ENCODE data around the gene VPS37B. TPM values are rescaled to one million over a fixed set of nuclear protein-coding genes. Genes with fewer than 3 reads are reported as not detected.
A peak's percentile ranks its signal among the peaks of the same experiment; 100 is the strongest.

Gene VPS37B
- total RNA-seq, 1 experiment from 2014 or later: 24.0 TPM

DNA sequence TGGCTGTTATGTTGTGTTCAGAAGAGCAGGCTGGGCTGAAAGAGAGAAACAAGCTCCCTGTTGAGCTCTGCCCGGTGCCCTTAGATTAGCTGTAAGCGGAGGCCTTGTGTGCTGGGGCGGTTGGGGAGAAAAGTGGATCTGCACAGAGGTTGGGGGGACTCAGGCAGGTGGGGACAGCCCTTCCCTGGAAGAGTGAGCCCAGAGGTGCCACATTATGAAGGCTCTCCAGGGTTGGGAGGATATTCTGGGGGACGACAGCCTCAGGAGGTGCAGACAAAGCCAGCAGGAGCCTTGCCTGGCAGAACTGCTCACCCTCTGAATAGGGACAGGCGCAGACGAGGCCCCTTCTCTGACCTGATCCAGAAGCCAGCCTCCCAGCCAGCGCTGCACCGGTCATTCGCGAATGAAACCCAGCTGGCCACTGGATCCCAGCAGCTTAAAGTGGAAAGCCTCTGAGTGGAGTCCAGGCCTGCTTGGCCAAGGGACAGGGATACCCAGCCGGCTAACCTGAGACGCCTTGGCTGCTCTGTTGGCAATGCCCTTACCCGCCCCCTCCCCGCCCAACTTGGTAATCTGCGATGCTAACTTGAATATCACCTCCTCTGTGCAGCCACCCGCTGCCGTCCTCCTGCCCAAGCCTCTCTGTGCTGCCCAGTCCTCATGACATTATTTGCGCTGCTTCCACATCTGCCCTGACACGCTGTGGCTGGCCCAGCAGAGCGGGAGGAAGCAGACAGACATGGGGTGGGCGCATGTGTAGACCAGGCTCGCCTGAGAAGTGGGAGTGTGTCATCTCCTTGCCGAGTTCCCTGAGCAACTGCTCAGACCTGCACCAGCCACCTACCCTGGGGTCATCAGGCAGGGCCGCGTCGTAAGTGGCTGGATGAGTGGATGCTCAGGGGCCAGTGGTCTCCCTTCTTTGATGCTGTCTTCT lies 55.1 kb downstream of the VPS37B start:
- H3K4me3 ChIP-seq (ENCODE audit: low read depth, low read length): no peak overlapping the region
- Mint-ChIP-seq H3K9me3 (ENCODE audit: unreplicated experiment) (no peaks in the 10 kb centered on the region), H3K4me1 (ENCODE audit: low read depth, unreplicated experiment) (peaks cover 45% of the 10 kb centered on the region), H3K36me3 (ENCODE audit: insufficient read depth, unreplicated experiment) (peaks cover 12% of the 10 kb centered on the region), H3K4me3 (ENCODE audit: unreplicated experiment) (no peak overlapping the region), H3K27me3 (ENCODE audit: insufficient read depth, unreplicated experiment) (no peaks in the 10 kb centered on the region), H3K27ac (ENCODE audit: unreplicated experiment) (peak overlapping the region; percentile 49)
- DNase-seq: peak in 1 of 2 experiments; percentile 30
- no peaks in the 10 kb centered on the region for H3K27me3 ChIP-seq (replicated peaks; ENCODE audit: control insufficient read depth, insufficient read depth, low read length)
- peaks cover 31% of the 10 kb centered on the region for H3K4me1 ChIP-seq
- TF ChIP-seq, protein P1, sequence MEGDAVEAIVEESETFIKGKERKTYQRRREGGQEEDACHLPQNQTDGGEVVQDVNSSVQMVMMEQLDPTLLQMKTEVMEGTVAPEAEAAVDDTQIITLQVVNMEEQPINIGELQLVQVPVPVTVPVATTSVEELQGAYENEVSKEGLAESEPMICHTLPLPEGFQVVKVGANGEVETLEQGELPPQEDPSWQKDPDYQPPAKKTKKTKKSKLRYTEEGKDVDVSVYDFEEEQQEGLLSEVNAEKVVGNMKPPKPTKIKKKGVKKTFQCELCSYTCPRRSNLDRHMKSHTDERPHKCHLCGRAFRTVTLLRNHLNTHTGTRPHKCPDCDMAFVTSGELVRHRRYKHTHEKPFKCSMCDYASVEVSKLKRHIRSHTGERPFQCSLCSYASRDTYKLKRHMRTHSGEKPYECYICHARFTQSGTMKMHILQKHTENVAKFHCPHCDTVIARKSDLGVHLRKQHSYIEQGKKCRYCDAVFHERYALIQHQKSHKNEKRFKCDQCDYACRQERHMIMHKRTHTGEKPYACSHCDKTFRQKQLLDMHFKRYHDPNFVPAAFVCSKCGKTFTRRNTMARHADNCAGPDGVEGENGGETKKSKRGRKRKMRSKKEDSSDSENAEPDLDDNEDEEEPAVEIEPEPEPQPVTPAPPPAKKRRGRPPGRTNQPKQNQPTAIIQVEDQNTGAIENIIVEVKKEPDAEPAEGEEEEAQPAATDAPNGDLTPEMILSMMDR (IDR thresholded peaks at IDR 0.05; ENCODE audit: insufficient read depth in 1 of 2, low read depth in 1 of 2, low read length in 1 of 2, severe bottlenecking in 1 of 2, unreplicated experiment in 1 of 2): no peak
- ChIA-PET POLR2A (no interaction called here), CTCF (no interaction called here)
- intact Hi-C loops (cut with micrococcal nuclease; ENCODE audit: unreplicated experiment): no loop called here
- no peaks in the 10 kb centered on the region for H3K9me3 ChIP-seq
- peaks cover 1% of the 10 kb centered on the region; the same call in 1 of the 2 replicates for H3K36me3 ChIP-seq (ENCODE audit: control insufficient read depth, insufficient read depth, low read length)
- BruUV-seq (replicated peaks): no TSS peak

GRCh38 chr12:122839907-122840554 lies 55.9 kb downstream of the VPS37B start:
- POLR2A ChIA-PET: no interaction called here
- Histone ChIP-seq H3K36me3 (ENCODE audit: control insufficient read depth, insufficient read depth, low read length) (peaks cover 1% of the 10 kb centered on the region; the same call in 1 of the 2 replicates), H3K9me3 (no peaks in the 10 kb centered on the region), H3K4me3 (ENCODE audit: low read depth, low read length) (no peak overlapping the region), H3K27me3 (replicated peaks; ENCODE audit: control insufficient read depth, insufficient read depth, low read length) (no peaks in the 10 kb centered on the region), H3K4me1 (peaks cover 31% of the 10 kb centered on the region)
- no peaks in the 10 kb centered on the region for H3K9me3 Mint-ChIP-seq (ENCODE audit: unreplicated experiment)
- DNase-seq: no peak
- no peak overlapping the region for H3K27ac Mint-ChIP-seq (ENCODE audit: unreplicated experiment)
- peaks cover 45% of the 10 kb centered on the region for H3K4me1 Mint-ChIP-seq (ENCODE audit: low read depth, unreplicated experiment)
- TF ChIP-seq, protein P1 (IDR thresholded peaks at IDR 0.05; ENCODE audit: insufficient read depth in 1 of 2, low read depth in 1 of 2, low read length in 1 of 2, severe bottlenecking in 1 of 2, unreplicated experiment in 1 of 2): no peak
- CTCF ChIA-PET: no interaction called here
- H3K4me3 Mint-ChIP-seq (ENCODE audit: unreplicated experiment): no peak overlapping the region
- H3K27me3 Mint-ChIP-seq (ENCODE audit: insufficient read depth, unreplicated experiment): no peaks in the 10 kb centered on the region
- peaks cover 12% of the 10 kb centered on the region for H3K36me3 Mint-ChIP-seq (ENCODE audit: insufficient read depth, unreplicated experiment)
- intact Hi-C loops (cut with micrococcal nuclease; ENCODE audit: unreplicated experiment): loop anchor here (10.0 kb wide), 1 partner anchor 65 kb away; the partner anchor contains the start of gene CCDC62
- no TSS peak for BruUV-seq (replicated peaks)

DNA sequence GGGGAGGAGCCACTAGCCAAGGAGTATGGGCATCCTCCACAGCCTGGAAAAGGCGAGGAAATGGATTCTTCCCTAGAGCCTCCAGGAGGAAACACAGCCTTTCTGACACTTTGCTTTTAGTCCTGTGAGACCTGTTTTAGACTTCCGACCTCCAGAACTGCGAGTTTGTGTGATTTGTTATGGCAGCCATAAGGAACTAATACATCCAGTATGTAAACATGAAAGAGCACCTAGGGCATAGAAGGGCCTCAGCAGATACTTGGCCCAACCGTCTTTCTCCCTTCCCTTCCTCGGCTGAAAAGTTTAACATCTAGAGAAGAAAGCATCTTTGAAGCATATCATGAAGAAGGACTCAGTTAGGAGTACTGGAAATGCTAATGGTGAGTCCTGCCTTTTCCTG lies 57.1 kb downstream of the VPS37B start:
- H3K9me3 Mint-ChIP-seq (ENCODE audit: unreplicated experiment): no peaks in the 10 kb centered on the region
- POLR2A ChIA-PET: no interaction called here
- no peaks in the 10 kb centered on the region for H3K27me3 Mint-ChIP-seq (ENCODE audit: insufficient read depth, unreplicated experiment)
- H3K4me1 Mint-ChIP-seq (ENCODE audit: low read depth, unreplicated experiment): peaks cover 49% of the 10 kb centered on the region
- CTCF ChIA-PET: no interaction called here
- no peak for DNase-seq
- Histone ChIP-seq H3K9me3 (no peaks in the 10 kb centered on the region), H3K27me3 (replicated peaks; ENCODE audit: control insufficient read depth, insufficient read depth, low read length) (no peaks in the 10 kb centered on the region), H3K4me1 (peaks cover 39% of the 10 kb centered on the region), H3K36me3 (ENCODE audit: control insufficient read depth, insufficient read depth, low read length) (peaks cover 1% of the 10 kb centered on the region; the same call in 1 of the 2 replicates), H3K4me3 (ENCODE audit: low read depth, low read length) (no peak overlapping the region)
- TF ChIP-seq, protein P1 (IDR thresholded peaks at IDR 0.05; ENCODE audit: insufficient read depth in 1 of 2, low read depth in 1 of 2, low read length in 1 of 2, severe bottlenecking in 1 of 2, unreplicated experiment in 1 of 2): no peak
- intact Hi-C loops (cut with micrococcal nuclease; ENCODE audit: unreplicated experiment): loop anchor here (10.0 kb wide), 1 partner anchor 64 kb away; the partner anchor contains the start of gene CCDC62
- no peak overlapping the region for H3K27ac Mint-ChIP-seq (ENCODE audit: unreplicated experiment)
- no peak overlapping the region for H3K4me3 Mint-ChIP-seq (ENCODE audit: unreplicated experiment)
- no TSS peak for BruUV-seq (replicated peaks)
- H3K36me3 Mint-ChIP-seq (ENCODE audit: insufficient read depth, unreplicated experiment): peaks cover 12% of the 10 kb centered on the region
